Neural cell (in vitro differentiated cells): ENCODE data around the gene NFS1.
"Not testable (repeated sequence)": the region's sequence is repeated elsewhere in the genome, so short reads cannot be mapped to it uniquely, and the experiment has no call there.

Experiments
- EP300 ChIP-seq: fragments of 450-650 bp; conservative IDR thresholded peaks from 2 replicates; pipeline ENCODE4 v1.6.1; 2014; ENCODE audit warnings: antibody characterized with exemption, mild to moderate bottlenecking, moderate library complexity; ENCODE audit not compliant: poor library complexity, severe bottlenecking
- EZH2 ChIP-seq: fragments of 200-600, 300-800 bp; shearing (Covaris generic), sonication (generic); IDR thresholded peaks from 2 replicates; pipeline ENCODE4 v1.6.1; 2014; ENCODE audit warnings: antibody characterized with exemption, low read length, borderline replicate concordance, mild to moderate bottlenecking; ENCODE audit not compliant: insufficient read depth, poor library complexity, severe bottlenecking
- POLR2AphosphoS5 ChIP-seq: IDR thresholded peaks from 2 replicates; pipeline ENCODE4 v1.6.1; 2012
- TAF1 ChIP-seq: IDR thresholded peaks from 2 replicates; pipeline ENCODE4 v1.6.1; 2012; ENCODE audit warnings: low read depth
- TF ChIP-seq, protein P1 (sequence below): fragments of 450-650 bp; IDR thresholded peaks from 2 replicates; pipeline ENCODE4 v1.5.1; 2014; ENCODE audit warnings: antibody characterized with exemption, mild to moderate bottlenecking, moderate library complexity; ENCODE audit not compliant: poor library complexity, severe bottlenecking

DNA sequence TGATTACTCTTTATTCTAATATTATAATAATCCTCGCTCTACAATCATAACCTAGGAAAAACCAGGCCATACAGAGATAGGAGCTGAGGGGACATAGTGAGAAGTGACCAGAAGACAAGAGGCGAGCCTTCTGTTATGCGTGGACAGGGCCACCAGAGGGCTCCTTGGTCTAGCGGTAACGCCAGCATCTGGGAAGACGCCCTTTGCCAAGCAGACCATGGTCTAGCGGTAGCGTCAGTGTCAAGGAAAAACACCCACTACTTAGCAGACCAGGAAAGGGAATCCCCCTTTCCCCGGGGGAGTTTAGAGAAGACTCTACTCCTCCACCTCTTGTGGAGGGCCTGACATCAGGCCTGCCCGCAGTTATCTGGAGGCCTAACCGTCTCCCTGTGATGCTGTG is 12.3 kb downstream of the NFS1 start:
- not testable (repeated sequence) for TF ChIP-seq EP300, EZH2, TAF1, POLR2AphosphoS5
- TF ChIP-seq, protein P1, sequence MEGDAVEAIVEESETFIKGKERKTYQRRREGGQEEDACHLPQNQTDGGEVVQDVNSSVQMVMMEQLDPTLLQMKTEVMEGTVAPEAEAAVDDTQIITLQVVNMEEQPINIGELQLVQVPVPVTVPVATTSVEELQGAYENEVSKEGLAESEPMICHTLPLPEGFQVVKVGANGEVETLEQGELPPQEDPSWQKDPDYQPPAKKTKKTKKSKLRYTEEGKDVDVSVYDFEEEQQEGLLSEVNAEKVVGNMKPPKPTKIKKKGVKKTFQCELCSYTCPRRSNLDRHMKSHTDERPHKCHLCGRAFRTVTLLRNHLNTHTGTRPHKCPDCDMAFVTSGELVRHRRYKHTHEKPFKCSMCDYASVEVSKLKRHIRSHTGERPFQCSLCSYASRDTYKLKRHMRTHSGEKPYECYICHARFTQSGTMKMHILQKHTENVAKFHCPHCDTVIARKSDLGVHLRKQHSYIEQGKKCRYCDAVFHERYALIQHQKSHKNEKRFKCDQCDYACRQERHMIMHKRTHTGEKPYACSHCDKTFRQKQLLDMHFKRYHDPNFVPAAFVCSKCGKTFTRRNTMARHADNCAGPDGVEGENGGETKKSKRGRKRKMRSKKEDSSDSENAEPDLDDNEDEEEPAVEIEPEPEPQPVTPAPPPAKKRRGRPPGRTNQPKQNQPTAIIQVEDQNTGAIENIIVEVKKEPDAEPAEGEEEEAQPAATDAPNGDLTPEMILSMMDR = not testable (repeated sequence)
